HG03097 (cell line): ENCODE measurements around the gene SMPD1.

Experiments used
- ATAC-seq: cut with Tn5 transposase; IDR thresholded peaks from one replicate; pipeline ENCODE4 v1.9.1; 2021; ENCODE audit not compliant: unreplicated experiment, low FRiP score

The SMPD1 gene

DNA sequence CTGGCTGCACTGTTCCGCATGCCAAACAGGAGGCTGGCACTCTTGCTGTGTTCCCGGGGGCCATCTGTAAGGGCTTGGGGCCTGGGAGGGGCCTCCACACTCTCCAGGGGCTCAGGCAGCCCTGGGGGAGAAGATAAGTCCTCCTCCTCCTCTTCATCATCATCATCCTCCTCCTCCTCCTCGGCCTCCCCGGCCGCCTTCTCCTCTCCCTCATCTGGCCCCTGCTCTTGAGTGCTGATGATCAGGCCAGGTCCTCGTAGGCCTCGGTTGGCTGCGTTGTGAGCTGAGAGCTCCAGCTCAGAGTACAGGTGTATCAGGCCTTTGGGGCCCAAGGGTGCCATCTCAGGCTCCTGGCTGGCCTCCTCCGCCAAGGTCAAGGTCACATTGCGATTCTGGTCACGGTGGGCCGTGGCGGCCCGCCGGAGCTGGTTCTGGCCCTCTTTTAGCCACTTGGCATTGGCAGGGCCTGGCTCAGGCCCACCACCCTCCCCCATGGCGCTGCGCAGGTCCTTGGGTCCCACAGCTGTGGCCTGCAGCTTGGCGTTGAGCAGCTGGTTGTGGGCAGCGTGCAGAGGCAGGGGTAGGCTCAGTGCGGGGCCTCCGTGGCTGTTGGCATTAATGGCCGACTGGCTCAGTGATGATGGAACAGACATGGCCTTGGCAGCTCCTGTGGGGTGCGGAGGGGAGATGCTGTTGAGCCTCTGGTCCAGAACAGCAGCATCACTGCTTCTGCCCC is 20.6 kb downstream of the SMPD1 start:
- no peak for ATAC-seq

DNA sequence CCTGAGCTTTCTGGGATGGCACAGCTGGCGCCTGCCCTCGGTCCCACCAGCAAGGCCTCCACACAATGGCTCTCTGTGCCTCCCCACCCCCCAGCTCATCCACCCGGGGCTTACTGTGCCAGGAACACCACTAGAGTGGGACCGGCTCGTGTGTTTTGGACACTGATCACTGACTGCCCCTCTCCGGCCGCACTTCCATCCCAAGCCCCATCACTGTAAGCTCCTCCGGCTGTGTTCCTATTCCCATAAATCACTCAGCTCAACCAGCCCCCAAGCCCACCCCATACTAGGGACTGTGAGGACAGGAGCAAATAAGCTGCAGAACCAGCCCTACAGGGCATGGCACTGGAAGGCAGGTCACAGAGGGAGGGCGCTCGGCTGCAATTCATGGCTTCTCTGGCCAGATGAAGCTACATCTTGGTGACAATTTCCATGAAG is 21.3 kb downstream of the SMPD1 start:
- ATAC-seq = no peak

DNA sequence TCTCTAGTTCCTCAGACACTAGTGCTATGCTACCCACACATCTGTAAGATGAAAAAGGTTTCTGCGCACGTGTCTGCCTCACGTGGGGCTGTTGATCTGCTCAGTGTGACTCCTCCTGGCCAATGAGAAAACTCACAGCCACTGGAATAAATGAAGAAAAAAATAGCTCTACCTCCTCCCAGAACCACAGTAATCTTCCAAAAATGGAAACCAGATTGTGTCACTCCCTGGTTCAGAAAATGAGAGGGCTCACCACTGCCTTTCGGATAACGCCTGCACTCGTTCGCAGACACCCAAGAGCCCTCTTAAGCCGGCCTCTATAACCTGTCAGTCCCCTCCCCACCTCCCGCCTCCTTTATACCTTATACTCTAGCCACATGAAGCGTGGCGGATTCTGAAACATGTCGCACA is 23.5 kb downstream of the SMPD1 start:
- ATAC-seq = no peak

DNA sequence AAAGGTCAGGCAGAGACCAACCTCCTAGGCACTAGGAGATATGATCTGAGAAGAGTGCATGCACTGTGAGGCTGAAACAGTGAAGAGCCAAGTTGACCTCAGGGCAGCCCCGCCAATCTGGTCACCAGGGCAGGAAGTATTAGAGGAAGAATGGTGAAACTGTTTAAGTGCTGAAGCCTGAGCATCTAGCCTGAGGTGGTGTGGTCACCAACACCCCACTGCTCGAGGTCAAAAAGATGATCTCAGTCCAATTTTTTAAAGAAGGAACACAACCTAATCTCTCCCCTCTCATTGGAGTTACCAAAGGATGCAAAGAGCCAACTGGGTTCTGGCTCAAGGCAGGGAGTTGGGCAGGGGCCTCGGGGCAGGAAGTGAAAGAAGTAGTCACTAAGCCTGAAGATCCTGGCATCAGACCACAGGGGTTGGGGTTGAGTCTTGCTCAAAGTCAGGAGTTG is 24.6 kb downstream of the SMPD1 start:
- no peak for ATAC-seq

DNA sequence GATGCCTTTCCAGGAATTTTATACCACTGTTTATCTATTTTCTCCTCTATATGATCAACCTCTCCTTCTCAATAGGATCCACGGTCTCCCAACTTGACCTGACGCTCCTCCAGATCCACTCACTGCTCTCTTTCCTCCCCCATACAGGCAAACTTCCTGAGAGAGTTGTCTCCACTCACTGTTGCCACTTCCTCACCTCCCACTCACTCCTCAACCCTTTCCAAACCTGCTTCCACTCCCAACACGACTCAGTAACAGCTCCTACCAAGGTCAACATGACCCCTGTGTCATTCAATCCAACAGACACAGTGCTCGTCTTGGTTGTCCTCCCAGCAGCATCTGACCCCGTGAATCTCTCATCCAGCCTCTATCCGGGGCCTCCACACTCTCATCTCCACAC is 25.5 kb downstream of the SMPD1 start:
- ATAC-seq = no peak

DNA sequence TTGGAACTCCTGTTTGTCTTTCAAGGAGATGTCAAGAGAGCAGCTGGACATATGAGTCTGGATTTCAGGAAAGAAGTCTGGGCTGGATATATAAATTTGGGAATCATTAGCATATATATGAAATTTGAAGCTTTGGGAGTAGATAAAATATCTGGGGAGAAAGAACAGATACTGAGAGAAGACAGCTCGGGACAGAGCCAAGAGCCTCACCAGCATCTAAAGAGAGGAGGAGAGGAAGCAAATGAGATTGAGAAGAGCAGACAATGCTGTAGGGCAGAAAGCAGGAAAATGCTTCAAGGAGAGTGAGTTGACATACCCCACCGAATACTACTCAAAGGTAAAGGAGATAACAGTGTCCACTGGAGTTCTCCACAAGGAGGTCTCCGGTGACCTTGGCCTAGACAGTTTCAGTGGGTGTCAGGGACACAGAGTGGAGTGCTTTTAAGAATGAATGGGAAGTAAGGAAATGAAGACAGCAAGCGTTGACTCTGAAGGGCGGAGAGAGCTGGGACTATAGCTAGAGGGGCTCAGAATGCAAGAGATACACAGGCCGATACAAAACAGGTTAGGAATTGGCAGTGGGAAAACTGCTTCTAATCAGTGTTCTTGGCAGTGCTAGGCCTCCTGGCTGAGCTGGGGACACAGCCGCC is 27.8 kb downstream of the SMPD1 start:
- no peak for ATAC-seq

DNA sequence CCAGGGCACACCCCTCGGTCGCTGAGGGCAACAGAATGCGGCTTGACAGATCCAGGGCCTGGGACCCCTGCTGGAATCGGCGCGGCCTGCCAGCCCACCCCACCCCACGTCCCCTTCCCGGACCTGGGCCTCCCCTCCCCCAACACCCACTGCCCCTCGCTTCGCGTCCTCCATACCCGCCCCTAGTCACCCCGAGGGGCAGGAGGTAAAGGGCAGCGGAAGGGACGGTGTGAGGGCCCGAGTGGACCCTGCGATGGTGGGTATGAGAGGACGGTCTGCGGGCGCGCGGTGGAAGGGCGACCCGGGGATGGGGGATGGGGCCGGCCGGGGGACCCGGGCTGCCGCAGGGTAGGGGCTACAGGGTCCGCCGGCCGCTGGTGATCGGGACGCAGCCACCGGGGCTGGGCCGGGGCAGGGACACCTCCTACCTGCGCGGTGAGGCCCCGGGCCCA is 28.3 kb downstream of the SMPD1 start:
- no peak for ATAC-seq

DNA sequence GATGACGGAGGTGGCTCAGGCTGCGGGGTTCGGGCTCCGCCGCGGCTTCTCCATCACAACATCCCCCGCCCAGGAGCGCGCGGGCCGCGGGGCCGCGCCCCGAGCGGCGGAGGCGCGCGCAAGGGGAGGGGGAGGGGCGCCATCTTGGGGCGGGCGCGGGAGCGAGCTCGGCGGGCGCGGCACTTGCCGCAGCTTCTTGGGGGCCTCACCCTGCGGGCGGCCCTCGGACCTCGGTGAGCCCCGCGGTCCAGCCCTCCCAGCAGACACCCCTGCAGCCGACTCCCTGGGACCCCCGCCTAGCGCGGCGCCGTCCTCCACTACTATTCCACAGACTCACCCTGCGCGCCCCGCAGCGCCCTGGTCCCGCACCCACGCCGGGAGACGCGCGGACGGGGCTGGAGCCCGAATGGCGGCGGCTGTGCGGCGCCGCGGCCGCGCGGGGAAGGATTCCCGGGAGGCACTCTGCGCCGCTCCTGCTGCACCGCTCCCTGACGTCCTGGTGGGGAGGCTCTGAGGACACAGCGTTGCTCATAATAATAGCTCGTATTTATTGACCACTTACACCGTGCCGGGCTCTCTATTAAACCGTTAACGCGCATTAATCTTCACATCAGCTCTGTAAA is 28.8 kb downstream of the SMPD1 start, which contains the start of gene APBB1:
Gene APBB1, minus strand, starts transcription at position 86 of the 623 bp plus-strand sequence. CDS start 7,747 bp downstream, outside the sequence.
- ATAC-seq = no peak

DNA sequence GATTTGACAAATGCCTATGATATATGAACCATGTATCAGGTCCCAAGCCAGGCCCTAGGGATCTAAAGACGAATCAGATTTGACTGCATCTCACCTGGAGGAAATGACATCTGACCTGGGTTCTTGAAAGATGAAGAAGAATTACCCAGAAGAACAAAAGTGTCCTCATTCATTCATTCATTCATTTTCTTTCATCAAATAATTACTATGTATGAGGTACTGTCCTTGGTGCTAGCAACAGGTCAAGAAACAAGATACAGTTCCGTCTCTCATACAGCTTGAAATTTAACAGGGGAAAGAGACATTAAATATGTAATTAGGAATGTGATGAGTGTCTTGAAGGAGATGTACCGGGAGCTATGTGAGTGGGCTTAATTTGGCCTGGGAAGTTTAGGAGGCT is 30.4 kb downstream of the SMPD1 start:
- no peak for ATAC-seq

DNA sequence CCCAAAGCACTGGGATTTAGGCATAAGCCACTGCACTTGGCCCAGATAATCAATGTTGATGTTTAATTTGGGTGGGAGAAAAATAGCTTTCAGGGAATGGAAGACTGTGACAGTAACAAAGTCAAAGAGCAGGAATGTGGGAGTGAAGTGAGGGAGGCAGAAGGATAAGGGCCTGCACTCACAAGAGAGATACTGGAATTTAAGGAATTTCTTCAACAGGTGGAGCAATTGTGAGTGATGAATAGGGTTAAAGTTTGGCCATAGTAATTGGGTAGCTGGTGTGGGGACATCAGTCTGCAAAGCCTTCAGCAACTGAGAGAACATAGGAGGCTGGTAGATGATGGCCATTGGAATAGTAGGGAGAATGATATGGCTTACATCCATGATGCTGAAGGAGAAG is 37.2 kb downstream of the SMPD1 start:
- ATAC-seq = no peak

DNA sequence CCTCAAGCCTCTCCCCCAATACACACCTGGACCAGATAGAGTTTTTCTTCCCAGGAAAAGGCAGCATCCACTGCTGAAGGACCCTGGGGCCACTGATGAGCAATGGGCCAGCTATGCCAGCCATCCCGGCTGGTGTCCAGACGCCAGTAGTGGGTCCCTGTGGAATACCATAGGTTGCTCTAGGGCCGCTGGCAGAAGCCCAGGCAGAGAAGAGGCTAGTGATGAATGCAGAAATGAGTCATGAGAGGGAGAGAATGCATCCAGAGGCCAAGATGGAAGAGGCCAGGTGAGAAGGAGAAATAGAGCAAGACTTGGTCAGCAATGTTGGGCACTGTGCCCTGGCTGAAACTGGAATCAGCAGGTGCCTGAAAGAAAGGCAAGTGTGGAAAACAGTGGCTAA is 41.6 kb downstream of the SMPD1 start:
- ATAC-seq = no peak

DNA sequence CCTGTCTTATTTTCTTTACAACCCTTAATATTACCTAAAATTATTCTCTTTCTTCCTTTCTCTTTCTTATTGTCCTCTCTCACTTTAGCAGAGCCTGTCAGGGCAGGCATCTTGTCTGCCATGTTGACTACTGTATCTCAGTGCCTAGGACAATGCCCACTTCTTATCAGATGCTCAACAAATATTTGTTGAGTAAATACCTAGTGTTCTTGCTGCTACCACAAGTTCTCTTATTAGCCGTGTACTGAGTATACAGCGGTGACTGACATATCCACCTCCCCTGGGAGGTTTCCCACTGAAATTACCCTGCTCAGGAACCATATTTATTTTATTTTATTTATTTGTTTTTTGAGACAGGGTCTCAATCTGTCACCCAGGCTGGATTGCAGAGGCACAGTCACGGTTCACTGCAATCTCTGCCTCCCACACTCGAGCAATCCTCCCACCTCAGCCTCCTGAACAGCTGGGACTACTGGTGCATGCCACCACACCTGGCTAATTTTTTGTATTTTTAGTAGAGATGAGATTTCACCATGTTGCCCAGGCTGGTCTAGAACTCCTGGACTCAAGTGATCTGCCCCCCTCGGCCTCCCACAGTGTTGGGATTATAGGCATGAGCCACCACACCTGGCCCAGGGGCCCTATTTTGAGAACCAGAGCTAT is 43.9 kb downstream of the SMPD1 start:
- no peak for ATAC-seq

DNA sequence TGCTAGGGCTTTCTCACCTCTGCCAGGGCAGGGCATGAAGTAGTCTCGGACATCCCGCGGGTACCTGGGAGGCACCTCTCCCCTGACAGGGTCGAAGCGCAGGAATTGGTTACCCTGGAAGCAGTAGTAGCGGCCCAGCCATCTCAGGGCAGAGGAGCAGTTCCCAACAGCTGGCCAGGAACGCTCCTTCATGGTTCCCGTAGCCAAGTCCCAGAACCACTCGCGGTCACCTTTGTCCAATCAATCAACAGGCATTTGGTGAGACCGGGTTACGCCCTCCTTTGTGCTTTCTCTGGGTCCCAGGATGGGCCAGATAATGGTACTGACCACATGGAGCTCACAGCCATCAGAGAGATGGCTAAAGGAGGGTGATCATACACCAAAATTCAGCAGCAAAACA is 47.1 kb downstream of the SMPD1 start:
- ATAC-seq = no peak

DNA sequence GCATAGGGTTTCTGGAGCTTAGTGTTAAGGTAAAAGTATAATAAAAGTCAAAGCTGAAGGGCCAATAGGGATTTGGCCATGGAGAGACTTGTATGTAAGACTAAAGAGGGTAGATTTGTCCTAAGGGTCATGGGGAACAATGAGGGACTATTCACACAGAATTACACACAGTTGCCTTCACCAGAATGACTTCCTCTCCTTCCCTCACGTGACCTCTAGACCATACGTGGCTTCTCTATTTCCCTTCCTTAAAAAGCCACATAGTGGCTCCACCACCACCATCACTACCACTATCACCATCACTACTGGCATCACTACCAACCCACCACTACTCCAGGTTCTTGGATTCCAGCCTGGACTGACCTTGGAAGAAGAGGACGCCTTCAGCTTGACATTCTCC is 47.7 kb downstream of the SMPD1 start:
- ATAC-seq = no peak

DNA sequence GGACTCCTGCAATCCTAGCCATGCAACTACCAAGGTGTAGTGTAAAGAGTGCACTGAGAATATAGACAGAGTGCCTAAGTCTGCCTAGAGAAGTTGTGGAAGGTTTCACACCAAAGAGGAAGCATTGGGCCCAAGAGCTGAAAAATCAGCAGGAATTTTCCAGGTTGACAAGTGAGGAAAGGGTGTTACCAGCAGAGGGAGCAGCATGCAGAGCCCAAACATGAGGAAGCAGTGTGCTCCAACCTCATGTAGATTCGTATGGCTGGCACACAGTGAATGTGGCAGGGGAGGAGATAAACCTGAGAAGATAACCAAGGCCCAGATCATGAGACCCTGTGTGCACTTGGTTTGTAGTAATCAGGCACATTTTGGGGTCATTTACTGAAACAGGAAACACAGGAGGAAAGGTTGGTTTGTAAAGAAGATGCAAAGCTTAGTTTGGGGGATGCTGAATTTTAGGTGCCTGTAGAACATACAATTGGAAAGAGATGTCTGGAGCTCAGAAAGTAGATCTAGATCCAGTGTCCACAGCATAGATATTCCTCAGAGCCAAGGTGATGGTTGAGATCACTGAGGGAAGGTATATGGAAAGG is 48.8 kb downstream of the SMPD1 start:
- no peak for ATAC-seq

DNA sequence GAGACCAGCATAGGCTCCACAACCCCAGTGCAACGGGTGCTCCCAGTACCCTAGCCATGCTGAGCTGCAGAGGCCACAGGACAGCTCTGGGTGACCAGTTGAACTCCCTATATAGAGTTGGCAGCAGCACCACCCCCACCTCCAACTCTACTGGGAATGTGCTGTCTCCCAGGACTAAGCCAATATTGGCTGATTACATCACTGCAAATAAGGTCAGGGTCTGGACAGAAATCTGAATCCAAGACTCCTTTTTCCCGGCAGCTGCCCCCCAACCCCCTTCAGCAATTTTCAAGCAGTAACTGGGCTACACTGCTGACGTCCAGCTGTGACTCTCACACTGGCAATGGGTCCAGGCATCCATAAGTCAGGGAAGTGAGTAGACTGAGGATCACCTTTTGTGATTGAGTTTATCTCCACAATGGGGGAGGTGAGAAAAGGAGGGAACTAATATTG is 50.7 kb downstream of the SMPD1 start, which contains the start of gene HPX:
Gene HPX, minus strand, starts transcription at position 82 of the 453 bp plus-strand sequence. Its CDS starts 24 bp downstream, at position 58.
- no peak for ATAC-seq

DNA sequence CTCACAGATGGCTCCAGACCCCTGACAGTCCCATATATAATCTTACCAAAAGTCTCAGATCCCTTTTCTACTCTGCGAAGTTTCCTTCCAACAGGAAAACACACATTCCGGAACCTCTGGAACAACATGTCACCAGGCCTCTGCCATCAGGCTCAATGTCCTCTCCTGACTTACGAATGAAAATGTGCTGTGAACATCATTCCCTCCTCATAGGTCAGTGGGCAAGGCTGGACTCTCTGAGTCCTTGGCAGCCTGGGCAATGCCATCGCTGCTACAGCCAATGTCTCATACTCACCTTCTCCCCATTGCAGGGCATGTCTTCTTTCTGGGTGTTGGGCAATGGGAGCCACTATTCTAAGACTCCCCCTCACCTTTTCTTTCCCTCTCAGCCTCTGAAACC is 52.2 kb downstream of the SMPD1 start:
- no peak for ATAC-seq

DNA sequence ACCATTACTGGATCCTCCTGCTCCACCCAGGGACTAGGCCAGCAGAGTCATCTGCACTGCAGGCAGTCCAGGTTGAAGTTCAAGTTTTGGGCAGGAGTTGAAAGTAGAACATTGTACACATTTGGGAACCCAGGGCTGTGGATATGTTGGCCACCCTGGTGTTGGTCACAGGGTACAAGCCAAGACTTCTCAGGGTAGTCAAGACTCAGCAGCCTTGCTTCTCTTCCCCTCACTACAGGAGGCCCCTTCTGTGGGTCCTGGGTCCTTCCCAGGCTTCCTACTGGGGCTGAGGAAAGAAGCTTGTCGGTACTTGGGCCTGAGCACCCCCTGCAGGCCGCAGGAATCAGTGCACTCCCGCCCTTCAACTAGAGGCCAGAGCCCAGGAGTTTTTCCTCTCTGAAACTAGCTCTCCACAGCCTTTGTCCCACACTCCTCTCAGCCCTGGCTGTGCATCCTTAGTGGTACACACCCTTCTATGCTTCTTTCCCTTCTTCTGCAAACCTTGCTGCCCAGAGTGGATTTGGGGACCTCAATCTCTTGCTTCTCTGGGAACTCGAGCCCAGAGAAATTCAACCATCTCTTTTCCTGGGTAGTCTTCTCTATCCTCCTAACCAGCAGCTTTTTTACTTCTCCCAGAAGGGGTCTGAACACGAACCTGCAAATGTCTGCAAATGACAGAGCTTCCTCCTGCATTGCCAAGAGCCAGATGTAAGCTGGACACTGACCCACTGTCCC is 53.2 kb downstream of the SMPD1 start:
- ATAC-seq = no peak
